ENCODE data around the gene ZC3H18. TPM values are rescaled to one million over a fixed set of nuclear protein-coding genes. Genes with fewer than 3 reads are reported as not detected.

ZC3H18 gene
- total RNA-seq, 1 experiment from 2014 or later: 61.8 TPM

- CTCF ChIA-PET: no interaction called here
Observed at GRCh38 chr16:88622125-88622524, 51.9 kb downstream of the ZC3H18 start.

DNA sequence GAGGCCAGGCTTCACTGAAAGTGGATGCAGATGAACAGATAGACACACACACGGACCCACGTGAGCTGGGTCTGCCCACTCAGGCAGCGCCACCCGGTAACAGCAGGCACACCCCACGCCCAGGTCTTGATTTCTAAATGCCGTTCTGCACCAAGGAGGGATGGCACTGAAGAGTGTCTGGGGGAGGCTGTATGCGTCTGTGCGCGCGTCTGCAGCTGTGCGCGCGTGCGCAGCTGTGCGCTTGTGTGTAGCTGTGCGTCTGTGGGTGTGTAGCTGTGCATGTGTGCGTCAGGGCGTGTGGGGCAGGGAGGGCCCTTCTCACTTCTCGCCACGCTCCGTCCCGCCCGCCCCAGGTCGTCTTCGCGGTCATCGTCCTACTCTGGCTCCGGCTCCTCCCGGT is 52.7 kb downstream of the ZC3H18 start:
- Mint-ChIP-seq H3K9me3 (no peaks in the 10 kb centered on the region), H3K4me1 (no peaks in the 10 kb centered on the region; the same call in 1 of the 2 replicates), H3K27me3 (ENCODE audit: low read depth) (no peaks in the 10 kb centered on the region), H3K36me3 (peaks cover 35% of the 10 kb centered on the region), H3K4me3 (no peak overlapping the region), H3K27ac (no peak overlapping the region)
- POLR2A ChIA-PET: no interaction called here
- no peak for ATAC-seq
- no peak for TF ChIP-seq CREB1 (CRISPR knock-in tag; IDR thresholded peaks at IDR 0.05)
- DNase-seq (ENCODE audit: low spot score): no peak
- CTCF ChIA-PET: interaction anchor here (0.8 to 1.2 kb wide), 2 partner anchors 10 to 11 kb away, joined by 3 to 4 read pairs; no protein-coding TSS in a partner anchor

More at GRCh38 chr16:88622125-88622524, 51.9 kb downstream of the ZC3H18 start:
- TF ChIP-seq GTF2I (CRISPR knock-in tag; conservative IDR thresholded peaks at IDR 0.05) (no peak), NR3C1 (CRISPR knock-in tag; conservative IDR thresholded peaks at IDR 0.05; ENCODE audit: low read depth) (no peak), ZNF396 (CRISPR knock-in tag; IDR thresholded peaks at IDR 0.05; ENCODE audit: borderline replicate concordance) (no peak), ZBTB21 (CRISPR knock-in tag; IDR thresholded peaks at IDR 0.05; ENCODE audit: borderline replicate concordance) (no peak), ERG (CRISPR knock-in tag; IDR thresholded peaks at IDR 0.05) (no peak), SP1 (CRISPR knock-in tag; conservative IDR thresholded peaks at IDR 0.05) (no peak), SMAD4 (CRISPR knock-in tag; IDR thresholded peaks at IDR 0.05) (no peak), CREB1 (CRISPR knock-in tag; IDR thresholded peaks at IDR 0.05) (no peak), TEAD4 (CRISPR knock-in tag; IDR thresholded peaks at IDR 0.05) (no peak), ELF4 (CRISPR knock-in tag; IDR thresholded peaks at IDR 0.05; ENCODE audit: low read depth) (no peak), OVOL2 (CRISPR knock-in tag; IDR thresholded peaks at IDR 0.05; ENCODE audit: borderline replicate concordance) (no peak), ZSCAN18 (CRISPR knock-in tag; IDR thresholded peaks at IDR 0.05) (no peak), ESRRA (CRISPR knock-in tag; IDR thresholded peaks at IDR 0.05; ENCODE audit: borderline replicate concordance) (no peak), TCF7 (CRISPR knock-in tag; IDR thresholded peaks at IDR 0.05; ENCODE audit: low read depth) (no peak)
- TF ChIP-seq, protein P1, sequence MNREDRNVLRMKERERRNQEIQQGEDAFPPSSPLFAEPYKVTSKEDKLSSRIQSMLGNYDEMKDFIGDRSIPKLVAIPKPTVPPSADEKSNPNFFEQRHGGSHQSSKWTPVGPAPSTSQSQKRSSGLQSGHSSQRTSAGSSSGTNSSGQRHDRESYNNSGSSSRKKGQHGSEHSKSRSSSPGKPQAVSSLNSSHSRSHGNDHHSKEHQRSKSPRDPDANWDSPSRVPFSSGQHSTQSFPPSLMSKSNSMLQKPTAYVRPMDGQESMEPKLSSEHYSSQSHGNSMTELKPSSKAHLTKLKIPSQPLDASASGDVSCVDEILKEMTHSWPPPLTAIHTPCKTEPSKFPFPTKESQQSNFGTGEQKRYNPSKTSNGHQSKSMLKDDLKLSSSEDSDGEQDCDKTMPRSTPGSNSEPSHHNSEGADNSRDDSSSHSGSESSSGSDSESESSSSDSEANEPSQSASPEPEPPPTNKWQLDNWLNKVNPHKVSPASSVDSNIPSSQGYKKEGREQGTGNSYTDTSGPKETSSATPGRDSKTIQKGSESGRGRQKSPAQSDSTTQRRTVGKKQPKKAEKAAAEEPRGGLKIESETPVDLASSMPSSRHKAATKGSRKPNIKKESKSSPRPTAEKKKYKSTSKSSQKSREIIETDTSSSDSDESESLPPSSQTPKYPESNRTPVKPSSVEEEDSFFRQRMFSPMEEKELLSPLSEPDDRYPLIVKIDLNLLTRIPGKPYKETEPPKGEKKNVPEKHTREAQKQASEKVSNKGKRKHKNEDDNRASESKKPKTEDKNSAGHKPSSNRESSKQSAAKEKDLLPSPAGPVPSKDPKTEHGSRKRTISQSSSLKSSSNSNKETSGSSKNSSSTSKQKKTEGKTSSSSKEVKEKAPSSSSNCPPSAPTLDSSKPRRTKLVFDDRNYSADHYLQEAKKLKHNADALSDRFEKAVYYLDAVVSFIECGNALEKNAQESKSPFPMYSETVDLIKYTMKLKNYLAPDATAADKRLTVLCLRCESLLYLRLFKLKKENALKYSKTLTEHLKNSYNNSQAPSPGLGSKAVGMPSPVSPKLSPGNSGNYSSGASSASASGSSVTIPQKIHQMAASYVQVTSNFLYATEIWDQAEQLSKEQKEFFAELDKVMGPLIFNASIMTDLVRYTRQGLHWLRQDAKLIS (CRISPR knock-in tag; IDR thresholded peaks at IDR 0.05; ENCODE audit: borderline replicate concordance): no peak
- TF ChIP-seq, protein P2, sequence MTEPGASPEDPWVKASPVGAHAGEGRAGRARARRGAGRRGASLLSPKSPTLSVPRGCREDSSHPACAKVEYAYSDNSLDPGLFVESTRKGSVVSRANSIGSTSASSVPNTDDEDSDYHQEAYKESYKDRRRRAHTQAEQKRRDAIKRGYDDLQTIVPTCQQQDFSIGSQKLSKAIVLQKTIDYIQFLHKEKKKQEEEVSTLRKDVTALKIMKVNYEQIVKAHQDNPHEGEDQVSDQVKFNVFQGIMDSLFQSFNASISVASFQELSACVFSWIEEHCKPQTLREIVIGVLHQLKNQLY (CRISPR knock-in tag; IDR thresholded peaks at IDR 0.05): no peak
- TF ChIP-seq, protein P3, sequence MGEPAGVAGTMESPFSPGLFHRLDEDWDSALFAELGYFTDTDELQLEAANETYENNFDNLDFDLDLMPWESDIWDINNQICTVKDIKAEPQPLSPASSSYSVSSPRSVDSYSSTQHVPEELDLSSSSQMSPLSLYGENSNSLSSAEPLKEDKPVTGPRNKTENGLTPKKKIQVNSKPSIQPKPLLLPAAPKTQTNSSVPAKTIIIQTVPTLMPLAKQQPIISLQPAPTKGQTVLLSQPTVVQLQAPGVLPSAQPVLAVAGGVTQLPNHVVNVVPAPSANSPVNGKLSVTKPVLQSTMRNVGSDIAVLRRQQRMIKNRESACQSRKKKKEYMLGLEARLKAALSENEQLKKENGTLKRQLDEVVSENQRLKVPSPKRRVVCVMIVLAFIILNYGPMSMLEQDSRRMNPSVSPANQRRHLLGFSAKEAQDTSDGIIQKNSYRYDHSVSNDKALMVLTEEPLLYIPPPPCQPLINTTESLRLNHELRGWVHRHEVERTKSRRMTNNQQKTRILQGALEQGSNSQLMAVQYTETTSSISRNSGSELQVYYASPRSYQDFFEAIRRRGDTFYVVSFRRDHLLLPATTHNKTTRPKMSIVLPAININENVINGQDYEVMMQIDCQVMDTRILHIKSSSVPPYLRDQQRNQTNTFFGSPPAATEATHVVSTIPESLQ (CRISPR knock-in tag; IDR thresholded peaks at IDR 0.05): no peak
- H3K27ac Mint-ChIP-seq: no peak overlapping the region; the same call in 1 of the 2 replicates
- peaks cover 2% of the 10 kb centered on the region for H3K4me1 Mint-ChIP-seq
- ATAC-seq (no peak), DNase-seq (ENCODE audit: low spot score) (no peak)
- POLR2A ChIA-PET: no interaction called here
- H3K9me3 Mint-ChIP-seq: no peaks in the 10 kb centered on the region
- no peaks in the 10 kb centered on the region for H3K27me3 Mint-ChIP-seq (ENCODE audit: low read depth)
- H3K4me3 Mint-ChIP-seq: no peak overlapping the region
- H3K36me3 Mint-ChIP-seq: peaks cover 29% of the 10 kb centered on the region

Data from WTC11 (cell line).